OCI-LY3 (cell line): ENCODE measurements around the gene MBTD1.

ENCODE experiments used
- EZH2phosphoT487 ChIP-seq: fragments of 200-600 bp; shearing (Covaris generic); IDR thresholded peaks from 2 replicates; pipeline ENCODE4 v1.6.1; 2018; ENCODE audit warnings: antibody characterized with exemption, mixed run types, low read depth
- TF ChIP-seq, protein P1 (sequence below): fragments of 200-600, 300-600 bp; sonication (generic); IDR thresholded peaks from 2 replicates; pipeline ENCODE4 v1.5.1; 2014; ENCODE audit warnings: antibody characterized with exemption, low read length, low read depth

DNA sequence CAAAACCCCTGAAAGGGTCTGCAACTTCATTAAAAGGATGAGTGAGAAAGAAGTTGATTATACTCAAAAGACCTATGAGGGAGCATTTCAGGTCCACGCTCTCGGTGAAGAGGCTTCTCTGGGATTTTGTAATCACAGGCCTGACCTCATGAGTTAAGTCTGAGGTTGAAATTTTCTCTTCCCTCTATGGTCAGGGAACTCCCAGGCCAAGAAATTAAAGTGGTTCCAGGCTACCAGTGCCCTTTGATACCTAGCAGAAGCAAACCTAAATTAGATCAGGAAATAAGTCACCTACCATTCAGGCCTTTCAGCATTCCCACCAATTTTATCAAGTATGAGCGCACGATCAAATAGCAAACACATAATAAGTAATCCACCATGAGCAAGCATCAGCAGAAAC is 27.9 kb downstream of the MBTD1 start:
- TF ChIP-seq, protein P1, sequence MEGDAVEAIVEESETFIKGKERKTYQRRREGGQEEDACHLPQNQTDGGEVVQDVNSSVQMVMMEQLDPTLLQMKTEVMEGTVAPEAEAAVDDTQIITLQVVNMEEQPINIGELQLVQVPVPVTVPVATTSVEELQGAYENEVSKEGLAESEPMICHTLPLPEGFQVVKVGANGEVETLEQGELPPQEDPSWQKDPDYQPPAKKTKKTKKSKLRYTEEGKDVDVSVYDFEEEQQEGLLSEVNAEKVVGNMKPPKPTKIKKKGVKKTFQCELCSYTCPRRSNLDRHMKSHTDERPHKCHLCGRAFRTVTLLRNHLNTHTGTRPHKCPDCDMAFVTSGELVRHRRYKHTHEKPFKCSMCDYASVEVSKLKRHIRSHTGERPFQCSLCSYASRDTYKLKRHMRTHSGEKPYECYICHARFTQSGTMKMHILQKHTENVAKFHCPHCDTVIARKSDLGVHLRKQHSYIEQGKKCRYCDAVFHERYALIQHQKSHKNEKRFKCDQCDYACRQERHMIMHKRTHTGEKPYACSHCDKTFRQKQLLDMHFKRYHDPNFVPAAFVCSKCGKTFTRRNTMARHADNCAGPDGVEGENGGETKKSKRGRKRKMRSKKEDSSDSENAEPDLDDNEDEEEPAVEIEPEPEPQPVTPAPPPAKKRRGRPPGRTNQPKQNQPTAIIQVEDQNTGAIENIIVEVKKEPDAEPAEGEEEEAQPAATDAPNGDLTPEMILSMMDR, result no peak
- no peak for TF ChIP-seq EZH2phosphoT487
